ENCODE data around the gene ANXA3. TPM values are rescaled to one million over a fixed set of nuclear protein-coding genes. Genes with fewer than 3 reads are reported as not detected.

Gene ANXA3
- total and polyA plus RNA-seq, 2 donors (not counting 1 experiment from before 2014, with no cell fraction given), result not detected

GRCh38 chr4:78601013-78601412, 49.4 kb downstream of the ANXA3 start:
- no peaks in the 10 kb centered on the region for H3K79me2 ChIP-seq (ENCODE audit: control insufficient read depth, insufficient read depth, low read length)
- Mint-ChIP-seq H3K4me3 (no peak overlapping the region), H3K4me1 (peaks cover 3% of the 10 kb centered on the region), H3K27ac (no peak overlapping the region), H3K27me3 (peaks cover 3% of the 10 kb centered on the region), H3K9me3 (ENCODE audit: insufficient read depth) (no peaks in the 10 kb centered on the region)
- H3K9me3 ChIP-seq (ENCODE audit: control extremely low read depth in 1 of 3, control insufficient read depth in 2 of 3, insufficient read depth in 1 of 3, low read length in 2 of 3), result peaks cover 0 to 3% (median 0%) of the 10 kb centered on the region in 3 donors
- ChIA-PET POLR2A (no interaction called here), CTCF (no interaction called here)
- intact Hi-C loops (cut with micrococcal nuclease), result no loop called here
- no peaks in the 10 kb centered on the region for H3K27me3 ChIP-seq (replicated peaks in 1 of 4; ENCODE audit: control extremely low read depth in 1 of 4, control insufficient read depth in 3 of 4, insufficient read depth in 4 of 4, low read length in 3 of 4)
- no peak overlapping the region for H2AFZ ChIP-seq (ENCODE audit: insufficient read depth, low read depth, low read length, poor library complexity, severe bottlenecking)
- WGBS (ENCODE audit: insufficient coverage), result 82% methylated on average over 7 of the region's 7 CpGs
- DNase-seq (no peak), ATAC-seq (ENCODE audit: low read depth) (no peak)
- H3K27ac ChIP-seq (ENCODE audit: low read length in 2 of 2), result no peak overlapping the region
- no peaks in the 10 kb centered on the region for H3K4me1 ChIP-seq (ENCODE audit: control insufficient read depth in 2 of 2, insufficient read depth in 2 of 2, low read length in 2 of 2)
- H3K9ac ChIP-seq (ENCODE audit: low read length), result no peak overlapping the region
- no peak overlapping the region for H3K4me2 ChIP-seq (replicated peaks; ENCODE audit: low read depth, low read length, poor library complexity, severe bottlenecking)
- no peaks in the 10 kb centered on the region for H4K20me1 ChIP-seq (ENCODE audit: control insufficient read depth, insufficient read depth, low read length, poor library complexity, severe bottlenecking)
- H3K4me3 ChIP-seq (ENCODE audit: control extremely low read depth in 1 of 5, extremely low read depth in 1 of 5, insufficient read depth in 1 of 5, low read depth in 2 of 5, low read length in 4 of 5), result no peak overlapping the region
- no peak for TF ChIP-seq EZH2 (IDR thresholded peaks at IDR 0.05; ENCODE audit: borderline replicate concordance, insufficient read depth, low read depth, low read length, poor library complexity, severe bottlenecking)
- no peaks in the 10 kb centered on the region for H3K36me3 ChIP-seq (replicated peaks in 1 of 2; ENCODE audit: control extremely low read depth in 1 of 2, control insufficient read depth in 1 of 2, extremely low read depth in 1 of 2, insufficient read depth in 2 of 2, low read length in 1 of 2)

DNA sequence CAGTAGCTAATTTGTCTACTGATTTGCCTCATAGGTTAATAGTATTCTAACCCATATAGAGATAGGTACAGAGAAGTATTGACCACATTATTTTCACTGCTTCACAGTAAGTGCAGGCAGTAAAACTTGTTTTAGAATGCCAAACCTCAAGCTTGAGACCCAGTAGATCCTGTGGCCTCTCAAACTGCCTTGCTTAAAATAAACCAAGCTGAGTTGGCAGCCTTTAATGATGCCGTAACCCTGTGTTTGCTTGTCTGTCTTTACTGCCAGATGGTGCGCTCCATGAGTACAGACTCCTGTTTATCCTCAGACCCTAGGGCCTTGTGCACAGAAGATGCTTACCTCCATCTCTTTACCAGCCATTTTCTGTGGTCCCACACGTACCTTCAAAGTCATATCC, 50.8 kb downstream of the ANXA3 start:
- no peak overlapping the region for H3K4me2 ChIP-seq (replicated peaks; ENCODE audit: low read depth, low read length, poor library complexity, severe bottlenecking)
- DNase-seq (no peak), ATAC-seq (ENCODE audit: low read depth) (no peak)
- H3K27me3 ChIP-seq (replicated peaks in 1 of 4; ENCODE audit: control extremely low read depth in 1 of 4, control insufficient read depth in 3 of 4, insufficient read depth in 4 of 4, low read length in 3 of 4), result no peaks in the 10 kb centered on the region
- Mint-ChIP-seq H3K4me1 (peaks cover 3% of the 10 kb centered on the region), H3K27me3 (peaks cover 3% of the 10 kb centered on the region), H3K4me3 (no peak overlapping the region), H3K9me3 (ENCODE audit: insufficient read depth) (no peaks in the 10 kb centered on the region), H3K27ac (no peak overlapping the region)
- H2AFZ ChIP-seq (ENCODE audit: insufficient read depth, low read depth, low read length, poor library complexity, severe bottlenecking), result no peak overlapping the region
- no peaks in the 10 kb centered on the region for H3K79me2 ChIP-seq (ENCODE audit: control insufficient read depth, insufficient read depth, low read length)
- H3K4me1 ChIP-seq (ENCODE audit: control insufficient read depth in 2 of 2, insufficient read depth in 2 of 2, low read length in 2 of 2), result no peaks in the 10 kb centered on the region
- 75% methylated on average over 3 of the region's 3 CpGs for WGBS (ENCODE audit: insufficient coverage)
- peaks cover 0 to 3% (median 0%) of the 10 kb centered on the region in 3 donors for H3K9me3 ChIP-seq (ENCODE audit: control extremely low read depth in 1 of 3, control insufficient read depth in 2 of 3, insufficient read depth in 1 of 3, low read length in 2 of 3)
- H3K9ac ChIP-seq (ENCODE audit: low read length), result no peak overlapping the region
- intact Hi-C loops (cut with micrococcal nuclease), result no loop called here
- H3K36me3 ChIP-seq (replicated peaks in 1 of 2; ENCODE audit: control extremely low read depth in 1 of 2, control insufficient read depth in 1 of 2, extremely low read depth in 1 of 2, insufficient read depth in 2 of 2, low read length in 1 of 2), result no peaks in the 10 kb centered on the region
- H4K20me1 ChIP-seq (ENCODE audit: control insufficient read depth, insufficient read depth, low read length, poor library complexity, severe bottlenecking), result no peaks in the 10 kb centered on the region
- CTCF ChIA-PET, result interaction anchor here (0.8 kb wide), 1 partner anchor 10 kb away, joined by 3 read pairs; no protein-coding TSS in a partner anchor
- H3K27ac ChIP-seq (ENCODE audit: low read length in 2 of 2), result no peak overlapping the region
- POLR2A ChIA-PET, result no interaction called here
- no peak for TF ChIP-seq EZH2 (IDR thresholded peaks at IDR 0.05; ENCODE audit: borderline replicate concordance, insufficient read depth, low read depth, low read length, poor library complexity, severe bottlenecking)
- H3K4me3 ChIP-seq (ENCODE audit: control extremely low read depth in 1 of 5, extremely low read depth in 1 of 5, insufficient read depth in 1 of 5, low read depth in 2 of 5, low read length in 4 of 5), result no peak overlapping the region

All from B cell (primary cell).